Melanocyte of skin (primary cell): Measurements from ENCODE around the gene DISC1. TPM values are rescaled to one million over a fixed set of nuclear protein-coding genes. Genes with fewer than 3 reads are reported as not detected.

Source experiments
- small RNA-seq, 2 donors: library from RNA; depleted of rRNA; stranded (forward); fragments of <200 nt; gene quantifications; one replicate each; pipeline ENCODE3, GENCODE V24; 2012
- total RNA-seq, 2 donors: library from RNA; depleted of rRNA; stranded (reverse); fragments of >200 nt; gene quantifications; 2 replicates each; pipeline ENCODE4 v1.2.3, GENCODE V29; 2012

DISC1 gene
- total RNA-seq: 10 to 100 TPM; 15.1 to 18.3 TPM

DNA sequence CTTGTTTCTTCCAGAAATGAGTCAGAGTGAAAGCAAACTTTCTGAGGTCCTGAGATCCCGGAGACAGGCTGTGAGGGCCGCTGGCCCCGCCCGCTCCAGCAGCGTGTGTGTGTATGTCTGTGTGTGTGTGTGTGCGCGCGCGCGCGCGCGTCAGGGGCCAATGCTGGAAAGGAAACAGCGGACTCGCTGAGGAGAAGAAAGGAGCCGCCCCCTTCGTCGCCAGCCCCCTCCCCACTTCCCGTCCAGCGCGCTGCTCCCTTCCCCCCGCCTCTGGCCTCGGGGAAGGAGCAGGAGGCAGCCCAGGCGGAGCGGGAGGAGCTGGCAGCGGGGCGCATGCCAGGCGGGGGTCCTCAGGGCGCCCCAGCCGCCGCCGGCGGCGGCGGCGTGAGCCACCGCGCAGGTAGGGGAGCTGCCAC is at the start of gene DISC1:
Gene DISC1 (plus strand): TSS at position 256 of the 416 bp plus-strand sequence. CDS start 78 bp downstream, at position 334.

Small RNAs within 50 kb of the gene (small RNA-seq; reads per million reads assigned to genes)
- gene RF02102: 0 reads per million in 2 donors
- 0.04 to 0.06 reads per million in 2 donors for gene RNU5A-5P

Other genes with a start within 250 kb of the DISC1 start
- 100 to 1,000 TPM in 1 of 2 donors, 10 to 100 TPM in 1; 86.3 to 198 TPM for gene EGLN1, start 204.5 kb upstream of the DISC1 start, total RNA-seq
- 100 to 1,000 TPM in 1 of 2 donors, 10 to 100 TPM in 1; 96.6 to 108 TPM for gene TSNAX, start 98.1 kb upstream of the DISC1 start, total RNA-seq